Peyer's patch (tissue), 4 donors: ENCODE results near the gene MIAT. TPM values are rescaled to one million over a fixed set of nuclear protein-coding genes. Genes with fewer than 3 reads are reported as not detected.

Experiments used
- DNase-seq, 3 donors: peaks; one replicate each; pipeline ENCODE4 v3.0.0-alpha.2; 2017 to 2019
- H3K27ac ChIP-seq, 4 donors: fragments of 200-600 bp; sonication (generic); one replicate each; pipeline ENCODE4 v1.5.1; 2016 to 2019
- H3K27me3 ChIP-seq, 2 donors: fragments of 200-600 bp; sonication (generic); one replicate each; pipeline ENCODE4 v1.5.1; 2019
- H3K36me3 ChIP-seq, 3 donors: fragments of 200-600 bp; sonication (generic); one replicate each; pipeline ENCODE4 v1.5.1; 2016 to 2019
- H3K4me1 ChIP-seq, 4 donors: fragments of 200-600 bp; sonication (generic); one replicate each; pipeline ENCODE4 v1.5.1; 2016 to 2019
- H3K4me3 ChIP-seq, 4 donors: fragments of 200-600 bp; sonication (generic); 1 replicate in 3 of 4; 2 replicates in 1 of 4; pipeline ENCODE4 v1.5.1; 2016 to 2019; ENCODE audit warnings: mild to moderate bottlenecking in 1 of 4
- H3K9me3 ChIP-seq, 4 donors: fragments of 200-600 bp; sonication (generic); one replicate each; pipeline ENCODE4 v1.5.1; 2016 to 2019; ENCODE audit warnings: mild to moderate bottlenecking in 1 of 4
- CTCF ChIP-seq, 6 experiments: fragments of 450-650 bp in 4 of 6; fragments of 200-600 bp in 2 of 6; sonication (generic) in 1 of 6; IDR thresholded peaks; one replicate each; pipeline ENCODE4 v1.5.1; 2017 to 2019; ENCODE audit warnings: antibody characterized with exemption in 6 of 6, mild to moderate bottlenecking in 3 of 6, moderate library complexity in 1 of 6
- POLR2A ChIP-seq, 2 donors: fragments of 450-650 bp; IDR thresholded peaks; one replicate each; pipeline ENCODE4 v1.5.1; 2017; ENCODE audit warnings: antibody characterized with exemption in 2 of 2, mild to moderate bottlenecking in 2 of 2, moderate library complexity in 2 of 2
- total RNA-seq, 4 donors: library from RNA; depleted of rRNA; stranded (reverse); fragments of >200 nt; gene quantifications; one replicate each; pipeline ENCODE4 v1.1.0, GENCODE V29; 2016

Gene MIAT
- total RNA-seq, 4 donors from 2014 or later = 2.5 to 31.4 (median 5.9) TPM

GRCh38 chr22:26690654-26691376, 33.4 kb downstream of the MIAT start:
- DNase-seq = no peak
- Histone ChIP-seq H3K4me1 (no peaks in the 10 kb centered on the region), H3K9me3 (no peaks in the 10 kb centered on the region), H3K27me3 (no peaks in the 10 kb centered on the region), H3K4me3 (no peak overlapping the region), H3K36me3 (peaks cover 0 to 21% (median 0%) of the 10 kb centered on the region in 3 donors), H3K27ac (no peak overlapping the region)
- no peak for TF ChIP-seq POLR2A (IDR thresholded peaks at IDR 0.05)
- TF ChIP-seq CTCF (IDR thresholded peaks at IDR 0.05) = no peak

GRCh38 chr22:26691377-26691716, 34.0 kb downstream of the MIAT start:
- no peaks in the 10 kb centered on the region for H3K9me3 ChIP-seq
- H3K27me3 ChIP-seq = no peaks in the 10 kb centered on the region
- TF ChIP-seq POLR2A (IDR thresholded peaks at IDR 0.05) (no peak), CTCF (IDR thresholded peaks at IDR 0.05) (no peak)
- no peaks in the 10 kb centered on the region for H3K4me1 ChIP-seq
- no peak for DNase-seq
- H3K4me3 ChIP-seq = no peak overlapping the region
- peaks cover 0 to 22% (median 0%) of the 10 kb centered on the region in 3 donors for H3K36me3 ChIP-seq
- H3K27ac ChIP-seq = no peak overlapping the region

- H3K36me3 ChIP-seq = peaks cover 0 to 22% (median 0%) of the 10 kb centered on the region in 3 donors
- no peaks in the 10 kb centered on the region for H3K9me3 ChIP-seq
- DNase-seq = no peak
- no peaks in the 10 kb centered on the region for H3K27me3 ChIP-seq
- no peak overlapping the region for H3K27ac ChIP-seq
- TF ChIP-seq CTCF (IDR thresholded peaks at IDR 0.05) (no peak), POLR2A (IDR thresholded peaks at IDR 0.05) (no peak)
- H3K4me3 ChIP-seq = no peak overlapping the region
- no peaks in the 10 kb centered on the region for H3K4me1 ChIP-seq
These were observed 34.8 kb downstream of the MIAT start for GRCh38 chr22:26692215-26692614.

GRCh38 chr22:26697151-26697550, 39.8 kb downstream of the MIAT start:
- DNase-seq = no peak
- no peak for TF ChIP-seq CTCF (IDR thresholded peaks at IDR 0.05)
- Histone ChIP-seq H3K9me3 (no peaks in the 10 kb centered on the region), H3K4me1 (no peaks in the 10 kb centered on the region), H3K36me3 (peaks cover 0 to 42% (median 0%) of the 10 kb centered on the region in 3 donors), H3K4me3 (no peak overlapping the region), H3K27me3 (no peaks in the 10 kb centered on the region), H3K27ac (no peak overlapping the region)

GRCh38 chr22:26700462-26700861, 43.1 kb downstream of the MIAT start:
- Histone ChIP-seq H3K4me1 (no peaks in the 10 kb centered on the region), H3K36me3 (peaks cover 0 to 24% (median 0%) of the 10 kb centered on the region in 3 donors), H3K4me3 (no peak overlapping the region), H3K9me3 (no peaks in the 10 kb centered on the region), H3K27me3 (no peaks in the 10 kb centered on the region), H3K27ac (no peak overlapping the region)
- TF ChIP-seq CTCF (IDR thresholded peaks at IDR 0.05) (no peak), POLR2A (IDR thresholded peaks at IDR 0.05) (no peak)
- no peak for DNase-seq
